Spleen (tissue), 11 donors: ENCODE results near the gene PRR33. TPM values are rescaled to one million over a fixed set of nuclear protein-coding genes. Genes with fewer than 3 reads are reported as not detected.
"Not testable (repeated sequence)": the region's sequence is repeated elsewhere in the genome, so short reads cannot be mapped to it uniquely, and the experiment has no call there.

Experiments
- DNase-seq: peaks from one replicate; pipeline ENCODE4 v3.0.0-alpha.2; 2020
- H3K27ac ChIP-seq, 8 donors: fragments of 200-600 bp; sonication (generic) in 7 of 8; 1 replicate in 4 of 8; 2 replicates in 4 of 8; pipeline versions ENCODE4 v1.5.0 to v1.8.0; 2016 to 2021; ENCODE audit warnings: inconsistent platforms in 4 of 8, mild to moderate bottlenecking in 4 of 8, moderate library complexity in 1 of 8
- H3K27me3 ChIP-seq, 7 donors: fragments of 200-600 bp; sonication (generic) in 6 of 7; replicated peaks in 1 of 7; 1 replicate in 4 of 7; 2 replicates in 3 of 7; pipeline versions ENCODE4 v1.5.0 to v1.8.0; 2016 to 2021; ENCODE audit warnings: inconsistent platforms in 3 of 7, mild to moderate bottlenecking in 1 of 7
- H3K36me3 ChIP-seq, 6 donors: fragments of 200-600 bp; sonication (generic) in 5 of 6; 1 replicate in 4 of 6; 2 replicates in 2 of 6; pipeline versions ENCODE4 v1.5.0 to v1.8.0; 2016 to 2021; ENCODE audit warnings: inconsistent platforms in 2 of 6
- H3K4me1 ChIP-seq, 6 donors: fragments of 200-600 bp; sonication (generic) in 5 of 6; 1 replicate in 3 of 6; 2 replicates in 3 of 6; pipeline versions ENCODE4 v1.5.0 to v1.8.0; 2016 to 2021; ENCODE audit warnings: inconsistent platforms in 3 of 6
- H3K4me3 ChIP-seq, 8 donors: fragments of 200-600 bp; sonication (generic) in 7 of 8; 1 replicate in 4 of 8; 2 replicates in 4 of 8; pipeline versions ENCODE4 v1.5.0 to v1.8.0; 2016 to 2021; ENCODE audit warnings: inconsistent platforms in 4 of 8, mild to moderate bottlenecking in 4 of 8, moderate library complexity in 2 of 8
- H3K9me3 ChIP-seq, 8 donors: fragments of 200-600 bp; sonication (generic) in 7 of 8; 1 replicate in 4 of 8; 2 replicates in 4 of 8; pipeline versions ENCODE4 v1.5.0 to v1.8.0; 2016 to 2021; ENCODE audit warnings: inconsistent platforms in 4 of 8
- CTCF ChIP-seq, 11 experiments: fragments of 200-600 bp in 7 of 11; fragments of 450-650 bp in 4 of 11; sonication (generic) in 4 of 11; IDR thresholded peaks in 8 of 11; conservative IDR thresholded peaks in 3 of 11; 1 replicate in 7 of 11; 2 replicates in 4 of 11; pipeline versions ENCODE4 v1.4.0 to v1.8.0; 2016 to 2021; ENCODE audit warnings: antibody characterized with exemption in 11 of 11, inconsistent platforms in 4 of 11, mild to moderate bottlenecking in 1 of 11
- POLR2A ChIP-seq, 3 donors: fragments of 450-650 bp; IDR thresholded peaks; one replicate each; pipeline ENCODE4 v1.5.1; 2017; ENCODE audit warnings: antibody characterized with exemption in 3 of 3, mild to moderate bottlenecking in 1 of 3
- POLR2AphosphoS5 ChIP-seq, 3 donors: sonication (generic); formaldehyde crosslinking; IDR thresholded peaks; one replicate each; pipeline ENCODE4 v1.5.1; 2017; ENCODE audit warnings: antibody characterized with exemption in 3 of 3
- WGBS, 5 donors: extraction: QIAGEN DNeasy Blood & Tissue Kit in 3 of 5; methylation state at CpG; one replicate each; pipeline versions ENCODE4 v1.1.5 to v1.1.7; 2013 to 2018; 5-methylcytosine and 5-hydroxymethylcytosine counted together
- intact Hi-C: fragments of 100-400 bp; cut with DNase I; formaldehyde crosslinking; loops from one replicate; pipeline ENCODE4 v1.15.0; 2023; ENCODE audit warnings: low total_unique reads
- polyA plus RNA-seq, 3 donors: library from polyadenylated mRNA; stranded (reverse); fragments of 200-250 nt; gene quantifications; one replicate each; pipeline ENCODE4 v1.2.1, GENCODE V29; 2013
- total RNA-seq, 7 donors: library from RNA; depleted of rRNA in 3 of 7; stranded (reverse); fragments of >200 nt in 3 of 7; fragmentation: NEBNext Ultra II Directional in 4 of 7; extraction: Animal tissue kit (Norgen Biotek cat#: 25700) in 4 of 7; gene quantifications; one replicate each; pipeline versions ENCODE4 v1.1.0 to v1.2.1, GENCODE V29; 2016 to 2021
- donor health status: healthy with polysubstance abuse.
- donor health status: DM: no; HTN: no; CAD: no; lungs with moderate emphysema.
- donor health status: DM: no; HTN: no; CAD: no.
- donor health status: Bipolar disorder and iron deficiency.
- donor health status: healthy.
- donor health status: DM: no; HTN: no; CAD: no.
- donor health status: DM: yes; HTN: yes; CAD: no.

PRR33 gene
- total and polyA plus RNA-seq, 10 donors: 0.03 to 0.64 (median 0.20) TPM; not detected in 7

- Histone ChIP-seq H3K27ac (peak overlapping the region in 6 of 8 donors; percentile 32 to 86 (median 77)), H3K4me3 (peak overlapping the region in 3 of 8 donors; percentile 23 to 71 (median 27)), H3K9me3 (no peaks in the 10 kb centered on the region), H3K36me3 (peaks cover 0 to 69% (median 9%) of the 10 kb centered on the region in 6 donors), H3K27me3 (no peaks in the 10 kb centered on the region), H3K4me1 (peaks cover 29 to 96% (median 67%) of the 10 kb centered on the region in 6 donors)
- TF ChIP-seq POLR2A (IDR thresholded peaks at IDR 0.05) (no peak), POLR2AphosphoS5 (IDR thresholded peaks at IDR 0.05) (peak in 2 of 3 donors; percentile 50 to 56), CTCF (IDR thresholded peaks at IDR 0.05 in 8 of 11, conservative IDR thresholded peaks at IDR 0.05 in 3 of 11) (peak; percentile 15 to 74 (median 58))
- peak; percentile 87 for DNase-seq
- WGBS, 5 donors: 45 to 61% (median 54%) methylated on average over 25 to 26 of the region's 26 CpGs
- intact Hi-C loops: no loop called here
These were observed 15.2 kb downstream of the PRR33 start for GRCh38 chr11:1876361-1877063.

GRCh38 chr11:1875851-1876301 is 15.8 kb downstream of the PRR33 start:
- intact Hi-C loops, H3K27me3 ChIP-seq, H3K9me3 ChIP-seq: not testable (repeated sequence)
- DNase-seq: peak; percentile 75
- 71 to 81% (median 80%) methylated on average over 1 to 13 of the region's 13 CpGs for WGBS, 5 donors
- H3K4me3 ChIP-seq: peak overlapping the region in 4 of 8 donors; percentile 11 to 71 (median 25)
- peak overlapping the region in 6 of 8 donors; percentile 32 to 86 (median 77) for H3K27ac ChIP-seq
- H3K4me1 ChIP-seq: peaks cover 23 to 96% (median 67%) of the 10 kb centered on the region in 6 donors
- H3K36me3 ChIP-seq: peaks cover 0 to 63% (median 6%) of the 10 kb centered on the region in 6 donors

- Histone ChIP-seq H3K27me3 (no peaks in the 10 kb centered on the region), H3K36me3 (peaks cover 0 to 57% (median 4%) of the 10 kb centered on the region in 6 donors), H3K4me3 (peak overlapping the region in 5 of 8 donors; percentile 19 to 71 (median 26)), H3K9me3 (no peaks in the 10 kb centered on the region), H3K27ac (peak overlapping the region in 7 of 8 donors; percentile 14 to 86 (median 76)), H3K4me1 (peaks cover 25 to 96% (median 67%) of the 10 kb centered on the region in 6 donors)
- DNase-seq: peak; percentile 78
- TF ChIP-seq POLR2A (IDR thresholded peaks at IDR 0.05) (no peak), POLR2AphosphoS5 (IDR thresholded peaks at IDR 0.05) (peak in 2 of 3 donors; percentile 5 to 22), CTCF (IDR thresholded peaks at IDR 0.05 in 8 of 11, conservative IDR thresholded peaks at IDR 0.05 in 3 of 11) (no peak)
- intact Hi-C loops: no loop called here
- WGBS, 5 donors: 72 to 79% (median 79%) methylated on average over 17 to 28 of the region's 28 CpGs
These were observed 16.4 kb downstream of the PRR33 start for GRCh38 chr11:1875093-1875850.

GRCh38 chr11:1874441-1875092 is 17.1 kb downstream of the PRR33 start:
- Histone ChIP-seq H3K27ac (peak overlapping the region; percentile 14 to 86 (median 68)), H3K4me3 (peak overlapping the region in 5 of 8 donors; percentile 19 to 71 (median 26)), H3K36me3 (peaks cover 0 to 55% (median 4%) of the 10 kb centered on the region in 6 donors), H3K4me1 (peaks cover 23 to 96% (median 67%) of the 10 kb centered on the region in 6 donors)
- 71 to 92% (median 83%) methylated on average over 10 to 17 of the region's 17 CpGs for WGBS, 5 donors
- peak; percentile 76 for DNase-seq
- H3K9me3 ChIP-seq, intact Hi-C loops, H3K27me3 ChIP-seq: not testable (repeated sequence)

GRCh38 chr11:1873813-1874150 is 17.9 kb downstream of the PRR33 start:
- H3K4me1 ChIP-seq: peaks cover 23 to 96% (median 65%) of the 10 kb centered on the region in 6 donors
- peaks cover 0 to 48% (median 4%) of the 10 kb centered on the region in 6 donors for H3K36me3 ChIP-seq
- peak overlapping the region in 5 of 8 donors; percentile 68 to 87 (median 83) for H3K27ac ChIP-seq
- peak overlapping the region in 5 of 8 donors; percentile 36 to 71 (median 50) for H3K4me3 ChIP-seq
- H3K9me3 ChIP-seq, intact Hi-C loops, H3K27me3 ChIP-seq, DNase-seq: not testable (repeated sequence)
- WGBS, 5 donors: 79 to 90% (median 80%) methylated on average over 12 to 17 of the region's 17 CpGs
